NCI-H1694 (cell line): ENCODE data around the gene USH2A.

ENCODE experiments used
- DNase-seq: peaks from one replicate; lab custom pipeline; 2025; lab: John Stamatoyannopoulos, UW

Gene USH2A

DNA sequence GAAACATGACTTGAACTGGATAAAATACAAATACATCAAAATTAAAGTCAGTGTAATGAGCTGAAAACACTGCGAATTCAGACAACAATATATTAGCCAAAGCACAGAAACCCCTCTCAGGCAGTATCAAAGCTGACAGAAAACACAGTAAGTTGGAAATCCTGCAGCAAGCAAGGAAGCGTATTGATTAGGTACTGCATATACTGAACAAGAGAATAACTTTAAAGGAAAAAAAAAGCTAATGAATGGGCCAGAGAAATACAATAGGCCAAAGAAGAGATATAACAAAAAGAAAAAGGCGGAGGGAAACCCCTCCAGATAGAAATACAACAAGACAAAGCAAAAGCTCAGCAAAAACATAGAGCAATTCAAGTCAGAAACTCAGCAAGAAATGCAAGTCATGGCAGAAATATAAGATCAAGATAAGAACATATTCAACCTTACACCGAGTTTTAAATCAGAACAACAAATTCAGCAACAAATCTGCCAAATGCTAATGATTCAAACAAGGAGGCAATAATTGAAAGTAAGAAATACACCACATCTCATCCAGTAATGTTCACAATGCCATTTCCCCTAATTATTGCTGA is 299.0 kb downstream of the USH2A start:
- no peak for DNase-seq

DNA sequence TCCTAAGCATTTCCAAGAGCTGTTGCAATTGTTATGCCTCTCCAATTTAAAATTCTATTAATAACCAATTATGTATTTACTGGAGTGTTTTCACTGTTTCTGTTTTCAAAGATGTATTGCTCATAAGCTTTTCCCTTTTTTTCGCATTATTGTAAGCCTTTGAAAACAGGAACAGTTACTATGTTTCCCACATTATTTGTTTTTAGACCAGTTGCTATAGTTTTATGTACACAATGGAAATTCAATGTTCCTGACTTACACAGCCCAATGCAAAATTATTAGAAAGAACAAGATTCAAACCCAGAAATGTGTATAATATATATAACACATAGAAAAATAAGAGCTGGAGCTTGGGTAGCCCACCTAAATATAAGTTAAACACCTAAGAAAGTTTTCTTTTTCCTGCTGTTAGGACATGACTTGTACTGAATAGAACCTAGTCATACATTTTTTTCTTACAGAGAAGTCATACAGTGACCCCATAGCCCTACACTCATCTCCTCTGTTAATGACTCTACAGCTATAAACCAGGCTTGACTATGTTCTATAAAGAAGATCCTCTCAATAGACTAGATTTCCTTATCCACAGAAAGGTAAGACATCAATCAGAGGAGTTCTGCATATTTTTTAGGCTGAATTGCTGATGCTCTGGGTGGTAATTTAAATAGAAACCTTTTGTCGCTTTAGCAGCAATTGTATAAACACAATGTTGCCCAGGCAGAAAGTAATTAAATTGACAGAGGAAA is 299.6 kb downstream of the USH2A start:
- DNase-seq: no peak

DNA sequence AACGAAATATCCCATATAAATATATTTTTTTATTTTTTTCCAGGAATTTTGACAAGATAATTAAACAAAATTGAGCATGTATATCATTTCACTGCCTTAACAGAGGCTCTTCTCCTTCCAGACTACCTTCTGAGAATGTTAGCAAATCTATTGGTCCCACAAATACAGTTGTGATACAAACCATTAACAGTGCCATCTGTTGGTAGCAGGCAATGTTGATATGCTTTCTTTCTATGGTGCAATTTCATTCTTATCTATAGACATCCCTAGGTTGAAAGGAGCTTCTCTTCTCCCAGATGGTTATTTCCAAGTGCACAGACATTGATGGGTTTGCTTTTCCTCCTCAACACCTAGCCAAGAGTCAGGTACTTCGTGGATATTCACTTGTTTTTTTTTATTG is 303.6 kb downstream of the USH2A start:
- peak; percentile 24 for DNase-seq

DNA sequence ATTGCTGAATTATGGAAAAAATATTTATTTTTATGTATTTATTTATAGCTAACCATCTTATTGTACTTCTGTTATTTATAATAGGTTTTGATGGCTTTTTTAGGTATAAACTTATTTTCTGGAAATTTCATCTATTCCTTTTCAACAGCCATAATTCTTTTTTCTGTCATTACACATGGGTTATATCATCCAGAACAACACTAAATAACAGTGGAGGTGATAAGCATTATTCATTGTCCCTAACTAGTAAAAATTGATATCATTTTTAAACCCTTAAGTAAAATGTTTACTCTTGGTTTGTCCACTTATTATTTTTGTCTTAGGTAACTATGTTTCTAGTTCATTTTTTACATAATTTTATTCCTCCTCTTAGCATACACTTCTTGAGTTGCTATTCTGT is 309.1 kb downstream of the USH2A start:
- DNase-seq: no peak

DNA sequence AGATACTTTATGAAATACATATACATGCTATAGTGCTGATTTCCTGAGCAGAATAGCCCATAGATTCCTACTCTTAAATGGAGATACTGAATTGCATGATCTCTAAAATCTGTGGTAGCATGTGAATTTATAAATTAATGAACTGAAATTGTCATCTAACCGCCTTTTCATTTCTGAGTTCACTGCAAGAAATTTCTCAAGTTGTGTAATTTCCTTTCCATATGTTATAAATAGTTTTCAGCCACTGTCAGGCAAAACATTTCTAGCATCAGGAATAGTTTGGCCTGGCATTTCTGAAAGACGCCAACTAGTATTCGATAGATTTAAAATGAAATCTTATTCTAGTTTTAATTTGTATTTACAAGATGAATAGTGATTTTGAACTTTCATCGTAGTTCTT is 310.1 kb downstream of the USH2A start:
- no peak for DNase-seq

DNA sequence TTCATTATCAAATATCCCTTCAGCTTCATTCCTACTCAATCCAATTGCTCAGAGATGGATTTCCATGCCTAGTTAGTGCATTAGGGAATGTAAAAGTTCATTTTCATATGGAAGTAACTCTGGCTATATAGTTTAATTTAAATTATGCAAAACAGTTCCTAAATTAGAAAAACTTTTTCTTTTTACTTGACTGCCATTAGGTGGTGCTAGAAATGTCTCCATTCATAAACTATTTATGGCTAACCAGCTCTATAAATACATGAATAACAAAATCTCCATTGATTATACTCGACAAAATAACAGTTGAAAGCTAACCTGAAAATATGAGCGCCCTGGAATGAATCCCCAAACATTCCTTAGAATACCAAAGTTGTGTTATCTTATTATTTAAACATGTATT is 311.4 kb downstream of the USH2A start:
- no peak for DNase-seq

DNA sequence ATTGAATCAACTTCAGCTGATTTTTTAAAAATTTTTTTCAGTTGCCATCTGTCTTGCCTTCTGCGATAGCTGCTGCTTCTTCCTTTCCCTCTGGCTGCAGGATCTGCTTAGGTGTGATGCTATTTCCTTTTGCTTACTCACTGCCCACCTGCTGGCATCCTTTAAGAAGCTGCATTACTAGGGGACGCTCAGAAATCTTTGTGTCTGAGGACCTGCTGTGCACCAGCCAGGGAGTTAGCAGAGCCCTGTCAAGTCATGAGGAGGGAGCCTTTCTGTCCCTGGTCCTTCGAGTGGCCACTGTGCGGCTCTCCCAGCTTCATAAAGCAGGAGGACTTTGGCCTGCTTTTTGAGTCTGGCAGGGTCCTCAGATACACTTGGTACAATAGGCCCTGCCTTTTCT is 327.8 kb downstream of the USH2A start:
- no peak for DNase-seq

DNA sequence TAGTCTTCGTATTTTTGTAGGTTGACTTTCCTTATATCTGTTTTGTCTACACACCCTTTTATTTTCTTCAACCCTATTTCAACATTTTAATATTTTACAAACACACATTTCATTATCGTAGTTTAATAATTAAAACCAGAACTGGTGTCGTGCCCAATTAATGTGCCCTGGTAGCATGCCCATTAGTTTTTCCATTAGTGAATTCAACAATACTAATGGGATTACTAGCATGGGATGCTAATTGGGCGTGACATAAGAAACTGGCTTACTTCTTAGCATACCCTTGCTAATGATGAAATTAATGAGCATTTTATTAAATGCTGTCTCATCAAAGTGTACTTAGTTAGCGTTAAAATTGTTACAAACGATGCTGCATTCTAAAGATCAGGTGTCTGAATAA is 332.7 kb downstream of the USH2A start:
- no peak for DNase-seq

DNA sequence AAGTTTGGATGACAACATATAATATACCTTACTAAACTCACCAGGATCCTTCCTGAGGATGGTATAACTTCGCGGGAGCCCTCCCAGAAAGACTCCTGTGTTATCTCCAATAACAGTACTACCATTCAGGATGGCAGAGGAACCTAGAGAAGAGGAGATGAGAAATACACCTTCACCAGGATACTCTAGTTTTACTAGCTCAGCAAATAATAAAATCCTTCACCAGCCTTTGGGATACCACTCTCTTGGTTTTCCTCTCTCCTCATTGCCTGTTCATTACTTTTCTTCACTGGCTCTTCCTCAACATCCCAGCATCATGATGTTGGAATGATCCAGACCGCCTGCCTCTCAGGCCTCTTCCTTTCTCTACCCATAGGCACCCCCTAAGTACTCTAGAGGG is 336.6 kb downstream of the USH2A start:
- DNase-seq: no peak

DNA sequence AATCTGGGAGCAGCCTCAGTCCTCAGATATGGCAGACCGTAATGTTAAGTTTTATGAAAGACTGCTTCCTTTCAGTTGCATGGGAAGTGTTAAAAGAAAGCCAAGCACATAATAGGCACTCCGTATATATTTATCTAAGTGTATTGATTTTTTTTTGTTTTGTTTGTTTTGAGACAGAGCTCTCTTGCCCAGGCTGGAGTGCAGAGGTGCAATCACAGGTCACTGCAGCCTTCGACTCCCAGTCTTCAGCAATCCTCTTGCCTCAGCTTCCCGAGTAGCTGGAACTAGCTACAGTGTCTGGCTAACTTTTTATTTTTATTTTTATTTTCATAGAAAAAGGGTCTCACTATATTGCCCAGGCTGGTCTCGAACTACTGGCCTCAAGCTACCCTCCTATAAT is 341.8 kb downstream of the USH2A start:
- DNase-seq: no peak

DNA sequence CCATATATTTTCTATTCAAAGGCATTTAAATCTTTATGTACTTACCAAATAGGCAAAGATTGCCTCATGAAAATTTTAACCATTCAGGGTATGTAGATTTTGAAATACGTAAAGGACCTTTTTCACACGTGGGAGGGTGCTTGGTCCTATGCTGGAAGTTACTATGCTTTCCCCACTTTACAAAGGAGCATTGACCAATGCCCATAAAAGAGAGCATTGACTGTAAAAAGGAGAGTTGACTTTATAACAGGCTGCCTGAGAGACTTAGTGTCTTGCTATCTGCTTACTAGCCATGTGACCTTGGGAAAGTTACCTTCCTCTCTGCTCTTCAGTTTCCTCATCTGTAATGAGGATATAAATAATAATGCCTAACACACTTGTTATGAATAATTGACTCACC is 346.5 kb downstream of the USH2A start:
- DNase-seq: no peak

DNA sequence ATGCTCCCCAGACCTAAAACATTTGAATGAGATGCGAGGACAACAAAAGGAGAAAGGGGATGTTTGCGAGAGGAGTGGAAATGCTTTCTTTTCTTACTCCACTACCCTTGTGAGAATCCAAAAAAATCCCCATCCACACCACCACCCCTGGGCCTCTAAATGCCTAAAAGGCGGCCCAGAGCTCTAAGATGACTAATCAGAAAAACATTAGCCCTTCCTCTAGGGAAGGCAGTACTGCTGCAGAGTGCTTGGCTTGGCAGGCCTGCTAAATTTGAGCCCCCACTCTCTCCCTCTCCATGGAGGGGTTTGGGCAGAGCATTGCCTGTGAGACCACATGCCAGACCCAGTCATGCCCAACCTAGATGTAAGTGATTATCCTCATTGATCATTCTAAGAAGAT is 347.9 kb downstream of the USH2A start:
- DNase-seq: no peak

DNA sequence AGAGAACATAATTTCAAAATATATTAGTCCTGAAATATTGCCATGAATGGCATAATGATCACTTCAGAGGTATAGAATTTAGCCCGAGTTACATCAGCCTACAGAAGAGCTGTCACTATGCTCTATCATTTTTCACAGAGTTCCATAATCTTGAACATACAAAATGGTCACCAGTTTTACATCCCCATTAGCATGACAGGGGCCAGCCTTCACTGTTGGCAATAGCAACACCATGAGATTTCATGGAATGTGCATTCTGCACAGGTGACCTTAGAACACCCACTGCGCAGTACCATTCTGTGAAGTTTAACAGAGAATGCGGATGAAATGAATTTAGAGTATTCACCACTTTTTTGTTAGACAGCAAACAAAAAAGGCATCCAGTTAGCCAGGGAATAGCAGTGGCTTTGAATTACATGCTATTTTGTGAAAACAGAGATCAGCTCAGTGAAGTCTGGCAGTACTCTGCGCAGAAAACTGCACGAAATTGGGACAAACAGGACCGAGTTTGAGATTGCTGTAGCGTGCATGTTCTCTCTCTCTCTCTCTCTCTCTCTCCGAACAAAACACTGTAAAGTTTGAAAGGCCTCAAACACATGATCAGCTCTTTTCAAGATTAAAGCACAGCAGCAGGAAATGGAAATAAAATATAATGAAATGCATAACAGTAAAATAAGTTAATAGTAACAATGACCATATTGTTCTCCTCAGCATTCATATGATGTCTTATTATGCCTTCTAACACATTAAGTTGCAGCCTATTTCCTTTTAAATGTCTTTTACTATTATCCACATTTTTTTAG is 349.3 kb downstream of the USH2A start:
- no peak for DNase-seq

DNA sequence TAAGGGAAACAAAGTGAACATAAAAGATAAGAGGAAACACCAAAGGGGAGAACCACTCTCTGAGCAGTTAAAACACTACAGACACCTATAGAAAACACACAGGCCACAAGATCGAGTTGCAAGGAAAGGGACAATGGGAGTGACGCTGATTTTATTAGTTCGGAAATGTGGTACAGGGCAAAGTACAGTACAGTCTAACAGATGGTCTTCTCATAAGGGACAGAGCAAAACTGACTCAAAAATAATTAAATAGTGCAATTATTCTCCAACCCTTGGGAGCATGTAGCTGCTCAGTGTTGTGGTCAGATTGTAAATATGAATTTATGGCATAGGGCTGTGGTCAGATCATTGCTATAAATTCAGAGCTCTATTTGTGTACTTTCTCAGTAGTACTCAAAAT is 352.0 kb downstream of the USH2A start:
- no peak for DNase-seq

DNA sequence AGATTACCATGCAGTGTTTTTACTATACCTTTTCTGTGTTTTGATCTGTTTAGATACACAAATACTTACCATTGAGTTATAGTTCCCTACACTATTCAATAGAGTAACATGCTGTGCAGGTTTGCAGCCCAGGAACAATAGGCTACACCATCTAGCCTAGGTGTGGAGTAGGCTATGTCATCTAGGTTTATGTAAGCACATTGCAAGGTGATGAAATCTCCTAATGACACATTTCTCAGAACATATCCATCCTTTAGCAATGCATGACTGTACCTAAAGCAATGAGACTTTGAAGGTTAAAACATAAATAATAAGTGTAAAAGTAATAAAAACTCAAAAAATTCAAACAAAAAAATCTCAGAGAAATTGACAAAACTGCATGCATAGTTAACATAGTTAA is 358.6 kb downstream of the USH2A start:
- DNase-seq: no peak

DNA sequence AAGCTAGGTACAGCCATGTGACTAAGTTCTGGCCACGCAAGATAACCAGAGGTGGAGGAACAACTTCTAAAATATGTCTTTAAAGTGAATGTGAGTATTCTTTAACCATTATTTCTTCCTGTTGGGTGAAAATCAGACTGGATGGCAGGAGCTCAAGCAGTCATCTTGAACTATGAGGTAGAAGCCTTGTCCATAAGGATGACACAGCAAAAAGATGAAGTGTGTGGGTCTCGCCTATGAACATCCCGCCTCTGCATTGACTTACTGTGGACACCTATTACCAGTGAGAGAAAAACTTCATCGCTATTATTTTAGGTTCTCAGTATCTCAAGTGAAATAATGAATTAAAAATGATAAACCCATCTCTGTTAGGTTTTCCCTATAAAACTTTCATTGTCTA is 365.3 kb downstream of the USH2A start:
- no peak for DNase-seq

DNA sequence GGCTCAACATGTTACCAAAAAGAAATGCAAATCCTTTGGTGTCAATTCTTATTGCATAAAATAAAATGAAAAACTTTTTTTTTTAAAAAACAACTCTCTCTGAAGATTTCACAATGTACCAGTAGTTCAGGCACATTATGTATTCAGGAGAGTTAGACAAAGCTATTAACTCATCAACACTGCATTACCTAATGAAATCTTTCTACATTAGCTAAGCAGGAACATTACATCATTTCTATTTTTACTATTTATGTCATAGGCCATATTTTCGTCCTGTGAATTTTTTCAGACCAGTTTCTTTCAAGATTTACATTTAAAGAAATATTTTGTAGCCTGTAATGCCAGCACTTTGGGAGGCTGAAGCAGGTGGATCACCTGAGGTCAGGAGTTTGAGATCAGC is 366.2 kb downstream of the USH2A start:
- DNase-seq: no peak

DNA sequence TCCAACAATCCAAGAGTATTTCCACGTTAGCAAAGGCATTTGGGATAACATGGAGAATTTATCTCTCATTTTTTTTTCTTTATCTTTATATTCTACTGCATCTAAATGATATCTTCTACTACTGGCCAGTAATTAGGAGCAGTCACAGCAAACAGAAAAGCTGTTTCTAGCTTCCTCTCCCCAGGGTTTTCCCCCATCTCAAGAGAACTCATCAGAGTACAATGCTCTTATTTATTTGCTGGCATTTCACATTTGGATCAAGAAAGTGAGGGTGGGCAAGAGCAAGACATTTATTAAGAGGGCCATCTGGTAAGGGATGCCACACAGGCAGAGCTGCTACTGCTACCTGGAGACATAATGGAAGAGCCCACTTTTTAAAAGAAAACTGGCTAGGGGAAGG is 368.2 kb downstream of the USH2A start:
- DNase-seq: no peak

DNA sequence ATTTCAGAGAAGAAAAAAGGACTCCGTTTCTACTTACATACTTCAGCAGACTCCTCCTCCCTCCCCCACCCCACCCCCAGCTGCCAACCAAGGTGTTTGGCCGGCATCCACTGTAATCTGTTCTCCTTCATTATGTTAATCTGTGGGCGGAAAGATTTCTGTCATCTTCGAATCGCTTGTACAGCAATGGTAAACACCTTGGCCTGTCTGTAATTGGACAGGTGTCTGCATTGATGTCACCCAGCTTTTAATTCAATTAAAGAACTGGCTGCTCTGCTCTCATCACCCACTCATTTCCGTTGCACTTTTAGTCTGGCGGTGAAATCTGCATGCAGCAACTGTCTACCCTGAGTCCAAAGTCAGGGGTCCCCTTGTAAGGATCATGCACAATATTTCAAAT is 368.6 kb downstream of the USH2A start:
- no peak for DNase-seq

DNA sequence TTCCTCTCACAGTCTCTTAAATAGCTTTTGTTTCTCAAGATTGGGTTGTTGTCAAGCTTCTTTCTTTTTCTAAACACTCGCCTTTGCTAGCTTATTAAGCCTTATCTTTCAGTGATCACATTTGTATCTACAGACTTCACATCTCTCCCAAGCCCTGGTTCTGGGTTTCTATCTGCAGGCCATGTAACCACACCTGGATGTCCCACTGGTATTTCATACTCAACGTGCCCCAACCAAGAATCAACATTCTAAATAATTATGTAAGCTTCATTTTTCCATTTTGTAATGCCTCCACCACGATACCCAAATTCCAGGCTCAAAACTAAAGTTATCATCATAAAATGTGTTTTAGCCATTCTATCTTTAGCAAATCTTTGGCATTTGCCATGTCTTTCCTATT is 372.2 kb downstream of the USH2A start:
- no peak for DNase-seq

DNA sequence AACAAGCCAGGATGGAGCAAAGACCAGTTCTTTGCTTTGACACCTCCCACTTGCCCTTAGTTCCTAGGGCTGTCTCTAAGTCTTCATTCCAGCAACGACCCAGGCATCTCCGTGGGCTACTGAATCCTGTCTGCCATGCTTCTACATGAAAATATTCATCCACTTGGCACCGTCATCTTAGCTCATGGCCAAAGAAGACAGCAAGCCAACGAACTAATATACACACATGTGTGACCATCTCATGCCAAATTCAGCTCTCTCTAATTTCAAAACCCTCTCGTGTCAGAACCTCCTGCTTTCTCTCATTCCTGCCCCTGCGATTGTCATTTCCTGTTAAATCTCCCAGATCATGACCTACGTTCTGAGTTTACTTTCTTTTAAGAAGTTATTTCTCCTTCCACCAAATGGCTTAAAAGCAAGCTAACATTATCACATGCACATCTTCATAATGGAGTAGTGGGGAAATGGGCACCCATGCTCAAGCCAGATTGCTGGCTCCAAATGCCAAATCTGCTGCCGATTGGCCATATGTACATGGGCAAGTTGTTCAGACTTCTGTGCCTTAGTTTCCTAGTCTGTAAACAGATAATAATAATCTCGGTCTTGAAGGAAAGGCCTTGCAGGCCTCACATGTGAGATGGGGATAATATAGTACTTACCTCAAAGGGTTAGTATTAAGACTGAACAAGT is 373.4 kb downstream of the USH2A start:
- DNase-seq: no peak

DNA sequence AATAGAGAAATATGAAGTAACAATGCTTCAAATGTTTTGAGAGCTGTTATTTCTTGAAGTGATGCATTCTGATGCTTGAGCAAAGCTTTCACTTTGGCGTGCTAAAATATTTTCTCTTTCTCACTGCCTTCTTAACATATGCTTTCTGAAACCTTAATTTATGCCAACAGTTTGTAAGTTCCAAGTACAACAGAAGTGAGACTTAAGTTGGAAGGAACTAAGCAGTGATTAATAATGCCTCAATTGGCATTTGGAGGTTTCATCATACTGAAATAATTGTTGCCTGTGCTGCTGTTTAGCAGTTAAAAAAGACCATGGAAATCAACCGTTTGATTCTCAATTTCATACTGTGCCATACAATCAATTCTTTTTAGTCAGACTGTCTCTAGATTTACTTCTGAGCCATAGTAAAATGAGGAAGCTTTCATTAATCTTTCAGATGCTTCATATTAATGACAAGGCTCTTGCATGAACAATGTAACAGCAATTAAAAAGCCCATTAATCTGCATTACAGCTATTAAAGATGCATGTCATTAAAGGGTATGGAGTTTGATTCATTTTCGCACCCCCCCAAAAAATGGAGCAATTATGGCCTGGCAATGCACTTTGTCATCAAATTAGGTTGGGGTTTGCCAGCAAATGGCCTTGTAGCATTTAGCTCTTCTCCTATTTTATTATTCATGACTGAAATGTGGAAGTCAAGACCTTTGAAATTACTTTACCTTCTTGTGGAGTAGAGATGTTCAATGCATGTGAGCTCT is 375.3 kb downstream of the USH2A start:
- no peak for DNase-seq
